Measurements from ENCODE around the gene ZNF777. TPM values are rescaled to one million over a fixed set of nuclear protein-coding genes. Genes with fewer than 3 reads are reported as not detected.

The ZNF777 gene
- polyA plus RNA-seq, 2 of the 4 experiments (the other 2 are of a cell fraction) = 5.4 to 10.5 TPM

- H3K4me1 ChIP-seq = no peaks in the 10 kb centered on the region
- TF ChIP-seq FOSL2 (IDR thresholded peaks at IDR 0.05) (no peak), FOSL2 (CRISPR knock-in tag; IDR thresholded peaks at IDR 0.05) (no peak), NFE2L2 (conservative IDR thresholded peaks at IDR 0.05; ENCODE audit: low read length) (no peak), KDM5A (IDR thresholded peaks at IDR 0.05) (no peak), MAFK (IDR thresholded peaks at IDR 0.05; ENCODE audit: partially characterized antibody) (no peak), RNF2 (IDR thresholded peaks at IDR 0.05; ENCODE audit: borderline replicate concordance, low read depth) (no peak), BCL3 (IDR thresholded peaks at IDR 0.05) (no peak), JUN (IDR thresholded peaks at IDR 0.05) (no peak), EHMT2 (IDR thresholded peaks at IDR 0.05; ENCODE audit: low read depth) (no peak), MAZ (IDR thresholded peaks at IDR 0.05; ENCODE audit: borderline replicate concordance, low read depth, low read length) (no peak), SMC3 (IDR thresholded peaks at IDR 0.05) (no peak), JUNB (IDR thresholded peaks at IDR 0.05) (no peak), CBX2 (IDR thresholded peaks at IDR 0.05; ENCODE audit: borderline replicate concordance, low read depth) (no peak), CEBPB (IDR thresholded peaks at IDR 0.05) (no peak), ELK1 (IDR thresholded peaks at IDR 0.05; ENCODE audit: low read depth, low read length) (no peak), RAD21 (conservative IDR thresholded peaks at IDR 0.05 in 1 of 2, IDR thresholded peaks at IDR 0.05 in 1 of 2) (no peak)
- TF ChIP-seq, protein P1, sequence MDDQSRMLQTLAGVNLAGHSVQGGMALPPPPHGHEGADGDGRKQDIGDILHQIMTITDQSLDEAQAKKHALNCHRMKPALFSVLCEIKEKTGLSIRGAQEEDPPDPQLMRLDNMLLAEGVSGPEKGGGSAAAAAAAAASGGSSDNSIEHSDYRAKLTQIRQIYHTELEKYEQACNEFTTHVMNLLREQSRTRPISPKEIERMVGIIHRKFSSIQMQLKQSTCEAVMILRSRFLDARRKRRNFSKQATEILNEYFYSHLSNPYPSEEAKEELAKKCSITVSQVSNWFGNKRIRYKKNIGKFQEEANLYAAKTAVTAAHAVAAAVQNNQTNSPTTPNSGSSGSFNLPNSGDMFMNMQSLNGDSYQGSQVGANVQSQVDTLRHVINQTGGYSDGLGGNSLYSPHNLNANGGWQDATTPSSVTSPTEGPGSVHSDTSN (IDR thresholded peaks at IDR 0.05) = no peak
- TF ChIP-seq, protein P2, sequence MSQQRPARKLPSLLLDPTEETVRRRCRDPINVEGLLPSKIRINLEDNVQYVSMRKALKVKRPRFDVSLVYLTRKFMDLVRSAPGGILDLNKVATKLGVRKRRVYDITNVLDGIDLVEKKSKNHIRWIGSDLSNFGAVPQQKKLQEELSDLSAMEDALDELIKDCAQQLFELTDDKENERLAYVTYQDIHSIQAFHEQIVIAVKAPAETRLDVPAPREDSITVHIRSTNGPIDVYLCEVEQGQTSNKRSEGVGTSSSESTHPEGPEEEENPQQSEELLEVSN (IDR thresholded peaks at IDR 0.05; ENCODE audit: borderline replicate concordance, low read depth) = no peak
- POLR2A ChIA-PET = interaction anchor here (1.1 kb wide), 1 partner anchor 14 kb away, joined by 4 read pairs; the partner anchor contains the start of gene ZNF777
- peaks cover 8% of the 10 kb centered on the region; the same call in 1 of the 3 replicates for H3K9me3 ChIP-seq
- no peak overlapping the region for H3K27ac ChIP-seq
- ATAC-seq (no peak), FAIRE-seq (no peak), DNase-seq (ENCODE audit: low read depth in 1 of 2, low spot score in 1 of 2) (no peak)
- WGBS (ENCODE audit: missing lambda C conversion rate) = 97% methylated on average over 62 of the region's 77 CpGs
- CTCF ChIA-PET = interaction anchor here (0.9 to 1.5 kb wide), 3 partner anchors 14 to 22 kb away, joined by 3 to 5 read pairs (median 4); partner anchors contain the start of gene ZNF777
- H3K4me3 ChIP-seq = no peak overlapping the region
- no peak overlapping the region for H3K4me2 ChIP-seq
Measured at GRCh38 chr7:149474309-149475120, 13.7 kb upstream of the ZNF777 start.

DNA sequence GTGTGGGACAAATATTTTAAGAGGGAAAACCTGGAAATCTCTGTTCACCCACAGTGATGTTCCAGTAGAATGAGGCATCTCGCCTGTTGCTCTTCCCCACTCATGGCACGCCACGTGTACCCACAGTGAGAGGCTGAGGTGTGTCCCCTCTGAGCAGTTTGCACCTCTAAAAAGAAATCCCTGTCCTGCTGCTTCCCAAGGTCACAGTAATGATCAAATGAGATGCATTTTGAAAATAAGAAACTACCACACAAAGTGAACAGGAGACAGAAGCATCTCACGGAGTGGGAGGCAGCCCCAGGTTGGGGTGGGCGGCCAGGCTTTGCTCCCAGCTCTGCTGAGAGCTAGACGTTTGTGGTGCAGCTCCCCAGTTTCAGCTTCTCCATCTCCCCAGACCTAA, 12.4 kb upstream of the ZNF777 start:
- H3K4me2 ChIP-seq = no peak overlapping the region
- ChIA-PET CTCF (no interaction called here), POLR2A (no interaction called here)
- H3K4me1 ChIP-seq = no peaks in the 10 kb centered on the region
- FAIRE-seq (no peak), DNase-seq (ENCODE audit: low read depth in 1 of 2, low spot score in 1 of 2) (no peak), ATAC-seq (no peak)
- WGBS (ENCODE audit: missing lambda C conversion rate) = 91% methylated on average over 6 of the region's 6 CpGs
- H3K27ac ChIP-seq = no peak overlapping the region
- H3K4me3 ChIP-seq = no peak overlapping the region
- peaks cover 3% of the 10 kb centered on the region; the same call in 1 of the 3 replicates for H3K9me3 ChIP-seq
- no peak for TF ChIP-seq MAFK (IDR thresholded peaks at IDR 0.05; ENCODE audit: partially characterized antibody)
- TF ChIP-seq ZFP36 (IDR thresholded peaks at IDR 0.05; ENCODE audit: borderline replicate concordance, partially characterized antibody) = no peak
- TF ChIP-seq, protein P3, sequence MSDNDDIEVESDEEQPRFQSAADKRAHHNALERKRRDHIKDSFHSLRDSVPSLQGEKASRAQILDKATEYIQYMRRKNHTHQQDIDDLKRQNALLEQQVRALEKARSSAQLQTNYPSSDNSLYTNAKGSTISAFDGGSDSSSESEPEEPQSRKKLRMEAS (IDR thresholded peaks at IDR 0.05) = no peak
- TF ChIP-seq BHLHE40 (IDR thresholded peaks at IDR 0.05; ENCODE audit: low read depth, low read length) = no peak
- TF ChIP-seq CBX2 (IDR thresholded peaks at IDR 0.05; ENCODE audit: borderline replicate concordance, low read depth) = no peak
- TF ChIP-seq TP53 (CRISPR knock-in tag; IDR thresholded peaks at IDR 0.05) = no peak
- no peak for TF ChIP-seq JUNB (IDR thresholded peaks at IDR 0.05)
- no peak for TF ChIP-seq MYC (IDR thresholded peaks at IDR 0.05; ENCODE audit: borderline replicate concordance, low read length)
- TF ChIP-seq HOXB13 (CRISPR knock-in tag; IDR thresholded peaks at IDR 0.05; ENCODE audit: low read depth) = no peak
- TF ChIP-seq, protein P4, sequence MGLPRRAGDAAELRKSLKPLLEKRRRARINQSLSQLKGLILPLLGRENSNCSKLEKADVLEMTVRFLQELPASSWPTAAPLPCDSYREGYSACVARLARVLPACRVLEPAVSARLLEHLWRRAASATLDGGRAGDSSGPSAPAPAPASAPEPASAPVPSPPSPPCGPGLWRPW (IDR thresholded peaks at IDR 0.05) = no peak
- TF ChIP-seq ZNF302 (CRISPR knock-in tag; IDR thresholded peaks at IDR 0.05) = no peak
- no peak for TF ChIP-seq PHF8 (IDR thresholded peaks at IDR 0.05; ENCODE audit: borderline replicate concordance, low read depth)
- TF ChIP-seq, protein P5, sequence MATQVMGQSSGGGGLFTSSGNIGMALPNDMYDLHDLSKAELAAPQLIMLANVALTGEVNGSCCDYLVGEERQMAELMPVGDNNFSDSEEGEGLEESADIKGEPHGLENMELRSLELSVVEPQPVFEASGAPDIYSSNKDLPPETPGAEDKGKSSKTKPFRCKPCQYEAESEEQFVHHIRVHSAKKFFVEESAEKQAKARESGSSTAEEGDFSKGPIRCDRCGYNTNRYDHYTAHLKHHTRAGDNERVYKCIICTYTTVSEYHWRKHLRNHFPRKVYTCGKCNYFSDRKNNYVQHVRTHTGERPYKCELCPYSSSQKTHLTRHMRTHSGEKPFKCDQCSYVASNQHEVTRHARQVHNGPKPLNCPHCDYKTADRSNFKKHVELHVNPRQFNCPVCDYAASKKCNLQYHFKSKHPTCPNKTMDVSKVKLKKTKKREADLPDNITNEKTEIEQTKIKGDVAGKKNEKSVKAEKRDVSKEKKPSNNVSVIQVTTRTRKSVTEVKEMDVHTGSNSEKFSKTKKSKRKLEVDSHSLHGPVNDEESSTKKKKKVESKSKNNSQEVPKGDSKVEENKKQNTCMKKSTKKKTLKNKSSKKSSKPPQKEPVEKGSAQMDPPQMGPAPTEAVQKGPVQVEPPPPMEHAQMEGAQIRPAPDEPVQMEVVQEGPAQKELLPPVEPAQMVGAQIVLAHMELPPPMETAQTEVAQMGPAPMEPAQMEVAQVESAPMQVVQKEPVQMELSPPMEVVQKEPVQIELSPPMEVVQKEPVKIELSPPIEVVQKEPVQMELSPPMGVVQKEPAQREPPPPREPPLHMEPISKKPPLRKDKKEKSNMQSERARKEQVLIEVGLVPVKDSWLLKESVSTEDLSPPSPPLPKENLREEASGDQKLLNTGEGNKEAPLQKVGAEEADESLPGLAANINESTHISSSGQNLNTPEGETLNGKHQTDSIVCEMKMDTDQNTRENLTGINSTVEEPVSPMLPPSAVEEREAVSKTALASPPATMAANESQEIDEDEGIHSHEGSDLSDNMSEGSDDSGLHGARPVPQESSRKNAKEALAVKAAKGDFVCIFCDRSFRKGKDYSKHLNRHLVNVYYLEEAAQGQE (IDR thresholded peaks at IDR 0.05) = no peak
- no peak for TF ChIP-seq EP300 (IDR thresholded peaks at IDR 0.05)
